ENCODE measurements around the gene AGAP2.
"Not testable (repeated sequence)": the region's sequence is repeated elsewhere in the genome, so short reads cannot be mapped to it uniquely, and the experiment has no call there.

AGAP2 gene

DNA sequence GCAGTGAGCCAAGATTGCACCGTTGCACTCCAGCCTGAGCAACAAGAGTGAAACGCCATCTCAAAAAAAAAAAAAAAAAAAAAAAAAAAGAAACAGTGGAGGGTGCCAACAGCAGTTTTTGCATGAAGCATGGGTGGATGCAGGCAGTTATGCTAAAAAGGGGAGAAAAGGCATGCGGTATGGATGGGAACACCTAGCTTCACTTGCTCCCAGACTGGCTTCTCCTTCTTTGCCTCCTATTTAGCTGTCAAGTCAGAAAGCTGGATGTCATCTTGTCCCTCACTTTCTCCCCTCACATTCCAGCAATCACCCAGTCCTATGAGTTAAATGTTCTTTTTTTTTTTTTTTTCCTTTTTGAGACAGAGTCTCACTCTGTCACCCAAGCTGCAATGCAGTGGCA is 36.5 kb upstream of the AGAP2 start:
- H3K4me3 ChIP-seq (ENCODE audit: low read length), result no peak overlapping the region
- no peak for DNase-seq (ENCODE audit: low read depth)
- no peak for TF ChIP-seq CTCF (IDR thresholded peaks at IDR 0.05; ENCODE audit: insufficient read depth, low read depth, low read length, missing control alignments)

GRCh38 chr12:57774634-57775033 is 36.1 kb upstream of the AGAP2 start:
- not testable (repeated sequence) for H3K4me3 ChIP-seq (ENCODE audit: low read length); DNase-seq (ENCODE audit: low read depth)

DNA sequence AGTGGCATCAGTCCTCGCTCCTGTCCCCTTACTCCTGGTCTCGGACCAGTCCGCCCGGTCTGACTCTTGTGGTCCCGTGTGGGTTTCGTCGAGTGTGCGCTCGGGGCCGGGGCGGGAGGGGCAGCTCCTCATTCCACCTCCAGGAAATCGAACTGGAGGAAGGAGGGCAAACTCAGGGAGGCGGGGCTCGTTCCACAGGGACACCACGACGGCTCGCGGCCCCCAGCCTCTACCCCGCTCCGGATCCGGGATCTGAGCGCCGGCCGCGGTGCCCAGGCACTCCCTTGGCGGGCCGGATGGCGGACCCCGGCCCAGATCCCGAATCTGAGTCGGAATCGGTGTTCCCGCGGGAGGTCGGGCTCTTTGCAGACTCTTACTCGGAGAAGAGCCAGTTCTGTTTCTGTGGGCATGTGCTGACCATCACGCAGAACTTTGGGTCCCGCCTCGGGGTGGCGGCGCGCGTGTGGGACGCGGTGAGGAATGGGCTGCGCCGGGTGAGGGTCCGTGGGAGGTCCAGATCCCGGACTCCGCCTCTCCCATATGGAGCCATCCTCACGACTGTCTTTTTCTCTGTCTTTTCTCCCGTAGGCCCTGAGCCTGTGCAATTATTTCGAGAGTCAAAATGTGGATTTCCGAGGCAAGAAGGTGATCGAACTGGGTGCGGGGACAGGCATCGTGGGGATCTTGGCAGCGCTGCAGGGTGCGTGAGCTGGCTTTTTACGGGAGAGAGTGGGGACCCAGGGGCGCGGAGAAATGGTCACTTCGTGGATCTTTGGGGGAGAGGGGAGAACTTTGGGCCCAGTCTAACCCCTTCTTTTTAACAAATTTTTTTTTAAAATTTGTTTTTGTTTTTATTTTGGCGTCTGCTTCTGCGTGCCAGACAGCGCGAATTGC is 34.1 kb upstream of the AGAP2 start, which contains the start of gene EEF1AKMT3:
EEF1AKMT3 (plus strand) TSS at position 186 of the 894 bp plus-strand sequence; CDS start at position 297, 111 bp downstream.
- peak within 1 kb of the TSS; percentile 83 for H3K4me3 ChIP-seq (ENCODE audit: low read length)
- TF ChIP-seq CTCF (IDR thresholded peaks at IDR 0.05; ENCODE audit: insufficient read depth, low read depth, low read length, missing control alignments), result no peak
- DNase-seq (ENCODE audit: low read depth), result peak; percentile 64

- peak; percentile 98 for DNase-seq (ENCODE audit: low read depth)
- TF ChIP-seq CTCF (IDR thresholded peaks at IDR 0.05; ENCODE audit: insufficient read depth, low read depth, low read length, missing control alignments), result peak; percentile 2
- peak within 1 kb of the TSS; percentile 83 for H3K4me3 ChIP-seq (ENCODE audit: low read length)
These were observed 33.4 kb upstream of the AGAP2 start, which contains the start of gene METTL1 for GRCh38 chr12:57771873-57772428. TSS of gene METTL1 (minus strand) at chr12:57772105. CDS start at chr12:57772083, 22 bp downstream.

- peak; percentile 95 for DNase-seq (ENCODE audit: low read depth)
- no peak for TF ChIP-seq CTCF (IDR thresholded peaks at IDR 0.05; ENCODE audit: insufficient read depth, low read depth, low read length, missing control alignments)
These were observed 32.8 kb upstream of the AGAP2 start for GRCh38 chr12:57771236-57771872.

GRCh38 chr12:57770734-57771133 is 32.2 kb upstream of the AGAP2 start:
- H3K4me3 ChIP-seq (ENCODE audit: low read length), result no peak overlapping the region
- TF ChIP-seq CTCF (IDR thresholded peaks at IDR 0.05; ENCODE audit: insufficient read depth, low read depth, low read length, missing control alignments), result no peak
- DNase-seq (ENCODE audit: low read depth), result no peak

More at GRCh38 chr12:57771236-57771872, 32.8 kb upstream of the AGAP2 start:
- peak overlapping the region; percentile 83 for H3K4me3 ChIP-seq (ENCODE audit: low read length)

- H3K4me3 ChIP-seq (ENCODE audit: low read length), result no peak overlapping the region
- no peak for DNase-seq (ENCODE audit: low read depth)
- TF ChIP-seq CTCF (IDR thresholded peaks at IDR 0.05; ENCODE audit: insufficient read depth, low read depth, low read length, missing control alignments), result no peak
These were observed 31.1 kb upstream of the AGAP2 start for GRCh38 chr12:57769594-57769993.
